ENCODE measurements around the gene TP73.

- no peak for TF ChIP-seq CTCF (IDR thresholded peaks at IDR 0.05)
- TF ChIP-seq POLR2A (IDR thresholded peaks at IDR 0.05), result no peak
Measured at GRCh38 chr1:3644273-3644672, 8.0 kb upstream of the TP73 start.

All from right lobe of liver (tissue), 4 donors.